CD1c-positive myeloid dendritic cell (primary cell): ENCODE results near the gene MOB1A.
"Not testable (repeated sequence)": the region's sequence is repeated elsewhere in the genome, so short reads cannot be mapped to it uniquely, and the experiment has no call there.

Source experiments
- DNase-seq: peaks from one replicate; pipeline ENCODE4 v3.0.0-alpha.2; 2016; ENCODE audit errors: extremely low spot score

The MOB1A gene

DNA sequence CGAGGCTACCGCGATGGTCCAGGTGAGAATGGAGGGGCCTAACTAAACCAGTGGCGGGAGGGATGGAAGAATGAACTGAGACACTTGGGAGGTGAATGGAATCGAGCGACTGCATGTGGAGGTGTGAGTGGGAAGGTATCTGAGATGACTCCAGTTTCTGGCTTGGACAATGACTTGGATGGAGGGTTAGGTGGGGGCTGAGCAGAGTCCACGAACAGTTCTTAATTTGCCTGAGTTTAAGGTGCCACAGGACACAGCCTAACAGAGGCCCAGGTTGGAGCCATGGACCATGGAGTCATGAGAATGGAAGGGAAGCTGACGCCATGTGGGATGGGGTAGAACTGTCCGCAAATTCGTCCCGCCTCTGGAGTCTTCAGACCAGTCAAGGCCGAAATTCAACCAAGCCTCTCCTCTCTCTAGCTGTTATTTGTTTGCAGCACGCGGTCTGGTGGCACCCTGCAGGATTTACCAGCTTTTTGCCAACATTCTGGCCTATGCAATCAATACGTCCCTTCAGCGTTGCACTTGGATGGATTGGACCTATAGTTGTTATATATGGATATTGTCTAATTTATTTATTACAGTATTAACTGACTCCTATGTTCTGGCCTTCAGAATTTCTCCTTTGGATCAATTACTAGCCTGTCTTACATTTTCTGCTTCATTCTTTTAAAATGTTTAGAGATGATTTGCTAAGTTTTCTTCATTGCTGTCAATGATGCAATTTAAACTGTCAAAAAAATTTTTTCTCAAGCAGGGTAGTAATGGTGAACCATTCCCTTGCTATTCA is 30.0 kb downstream of the MOB1A start:
- no peak for DNase-seq

DNA sequence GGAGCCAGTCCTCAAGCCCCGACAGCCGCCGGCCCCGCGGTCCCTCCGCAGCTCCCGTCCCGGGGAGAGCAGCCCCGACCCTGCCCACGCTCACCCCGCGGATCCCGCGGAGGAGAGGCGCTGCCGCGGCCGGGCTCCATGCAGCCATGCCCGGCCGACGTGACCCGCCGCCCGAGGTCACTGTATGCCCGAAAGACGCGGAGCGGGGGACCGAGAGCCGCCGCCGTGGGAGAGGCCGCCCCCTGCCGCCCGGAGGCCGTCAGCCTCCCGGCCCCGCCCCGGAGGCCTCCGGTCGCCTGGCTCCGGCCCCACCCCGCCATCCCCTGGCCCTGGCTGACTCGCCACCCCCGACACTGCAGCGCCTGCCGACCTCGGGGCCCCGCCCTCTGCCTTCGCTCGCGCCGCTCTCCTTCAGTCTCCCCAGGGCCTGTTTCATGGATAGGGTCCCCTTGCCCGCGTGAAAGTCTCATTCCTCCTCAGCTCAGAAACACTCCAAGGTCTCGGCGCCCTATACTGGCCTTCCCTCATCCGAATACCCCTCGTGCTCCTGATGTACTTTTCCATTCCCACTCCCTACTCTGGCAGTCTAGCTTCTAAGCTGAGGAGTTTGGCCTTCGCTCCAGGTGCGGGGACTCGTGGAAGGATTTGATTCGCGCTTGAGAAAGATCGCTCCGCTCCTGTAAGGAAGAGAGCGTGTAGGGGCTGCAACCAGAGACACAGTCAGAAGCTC is 30.8 kb downstream of the MOB1A start, which contains the start of gene BOLA3:
BOLA3 (minus strand) TSS at position 186 of the 730 bp plus-strand sequence; CDS start at position 148, 38 bp downstream.
- DNase-seq, result peak; percentile 90

DNA sequence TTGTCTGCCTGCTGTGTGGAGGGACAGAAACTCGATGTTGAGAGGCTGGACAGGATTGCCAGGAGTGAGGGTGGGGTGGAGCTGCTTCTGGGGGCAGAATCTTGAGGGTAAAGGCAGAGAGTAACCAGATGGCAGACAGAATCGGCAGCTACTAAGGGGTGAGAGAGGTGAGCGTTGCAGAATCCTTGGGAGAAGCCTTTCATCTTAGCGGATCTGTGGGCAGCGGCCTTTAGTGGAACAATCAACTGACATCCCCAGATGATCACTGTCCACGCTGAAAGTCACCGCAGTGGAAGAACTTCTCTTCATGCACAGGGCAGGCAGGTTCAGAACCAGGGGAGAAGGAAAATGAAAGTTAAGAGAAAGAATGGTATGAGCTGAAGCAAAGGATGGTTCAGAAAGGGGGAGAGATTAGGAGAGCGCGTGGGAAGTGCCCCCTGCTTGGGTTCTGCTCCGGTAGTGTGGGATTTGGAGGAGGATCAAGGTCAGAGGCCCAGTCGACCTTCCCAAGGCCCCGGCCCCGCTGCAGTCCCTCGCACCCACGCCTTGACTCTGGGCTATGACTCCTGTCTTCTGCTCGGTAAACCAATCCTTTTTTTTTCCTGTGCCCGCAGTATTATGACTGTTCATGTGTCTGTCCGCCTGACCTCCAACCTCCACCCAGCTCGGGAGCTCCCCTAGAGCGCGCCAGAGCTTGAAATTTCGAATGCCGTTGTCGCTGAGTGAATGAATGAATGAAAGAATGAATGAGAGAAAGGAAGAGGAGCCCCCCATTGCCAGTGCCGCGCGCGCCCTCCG is 31.6 kb downstream of the MOB1A start:
- DNase-seq, result peak; percentile 50

- DNase-seq, result no peak
Measured at GRCh38 chr2:74142340-74142739, 36.3 kb downstream of the MOB1A start.

- DNase-seq, result no peak
Measured at GRCh38 chr2:74138600-74139323, 39.9 kb downstream of the MOB1A start.

GRCh38 chr2:74137651-74138599 is 40.8 kb downstream of the MOB1A start:
- no peak for DNase-seq

DNA sequence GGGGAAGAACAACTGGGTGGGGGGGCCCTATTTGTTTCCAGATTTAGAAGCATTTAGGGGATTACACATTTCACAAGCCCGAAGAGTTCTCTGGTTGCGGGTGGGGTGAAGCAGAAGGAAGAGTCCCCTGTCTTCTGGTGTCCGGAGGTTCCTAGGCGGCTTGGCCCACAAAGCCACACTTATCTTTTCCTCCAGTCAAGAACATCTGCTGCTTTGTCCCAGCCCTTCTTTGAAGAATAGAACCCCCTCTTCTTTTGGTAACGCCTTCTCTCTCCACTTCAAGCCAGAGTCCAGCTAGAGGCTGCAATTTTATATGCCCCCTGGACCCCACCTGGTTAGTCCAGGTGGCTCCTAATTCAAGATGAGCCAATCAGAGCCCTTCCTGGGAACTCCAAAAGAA is 46.8 kb downstream of the MOB1A start:
- no peak for DNase-seq

DNA sequence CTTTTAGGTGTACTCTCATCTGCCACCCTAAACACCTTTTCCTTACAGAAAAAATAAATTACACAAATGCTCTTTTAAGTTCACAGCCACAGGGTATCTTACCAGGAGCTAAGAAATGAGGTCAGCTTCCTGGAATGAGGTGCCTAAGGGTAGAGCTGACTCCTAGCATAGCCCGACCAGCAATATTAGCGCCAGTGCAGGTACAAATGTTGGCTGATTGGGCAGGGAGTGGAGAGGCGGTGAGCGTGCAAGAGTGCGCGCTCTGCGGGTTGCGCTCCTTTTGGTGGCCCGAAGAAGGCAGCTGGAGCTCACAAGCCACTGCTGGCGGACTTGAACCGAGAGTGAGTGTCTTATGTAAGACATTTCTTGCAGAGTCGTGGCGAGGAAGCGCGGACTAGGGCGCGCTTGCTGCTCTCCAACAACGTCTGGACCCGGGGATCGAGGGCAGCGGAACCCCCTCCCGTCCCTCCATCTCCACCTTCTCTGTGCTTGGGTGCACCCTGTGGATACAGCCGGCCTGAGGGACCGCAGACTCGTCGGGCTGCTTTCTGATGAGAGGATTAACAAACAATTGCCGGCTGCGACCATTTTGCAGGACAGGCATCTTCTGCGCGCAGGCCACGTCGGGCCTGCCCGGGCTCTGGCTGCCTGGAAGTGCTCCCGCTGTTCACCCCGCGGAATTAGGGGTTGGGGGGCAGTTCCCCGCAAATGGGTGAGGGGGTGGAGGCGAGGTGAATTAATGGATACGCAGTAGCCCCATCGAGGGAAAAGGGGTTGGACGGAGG is 48.3 kb downstream of the MOB1A start:
- no peak for DNase-seq

GRCh38 chr2:74128206-74128605 is 50.5 kb downstream of the MOB1A start:
- no peak for DNase-seq

- DNase-seq, result not testable (repeated sequence)
Measured at GRCh38 chr2:74123955-74124354, 54.7 kb downstream of the MOB1A start.

- DNase-seq, result not testable (repeated sequence)
Measured at GRCh38 chr2:74121846-74122245, 56.8 kb downstream of the MOB1A start.

DNA sequence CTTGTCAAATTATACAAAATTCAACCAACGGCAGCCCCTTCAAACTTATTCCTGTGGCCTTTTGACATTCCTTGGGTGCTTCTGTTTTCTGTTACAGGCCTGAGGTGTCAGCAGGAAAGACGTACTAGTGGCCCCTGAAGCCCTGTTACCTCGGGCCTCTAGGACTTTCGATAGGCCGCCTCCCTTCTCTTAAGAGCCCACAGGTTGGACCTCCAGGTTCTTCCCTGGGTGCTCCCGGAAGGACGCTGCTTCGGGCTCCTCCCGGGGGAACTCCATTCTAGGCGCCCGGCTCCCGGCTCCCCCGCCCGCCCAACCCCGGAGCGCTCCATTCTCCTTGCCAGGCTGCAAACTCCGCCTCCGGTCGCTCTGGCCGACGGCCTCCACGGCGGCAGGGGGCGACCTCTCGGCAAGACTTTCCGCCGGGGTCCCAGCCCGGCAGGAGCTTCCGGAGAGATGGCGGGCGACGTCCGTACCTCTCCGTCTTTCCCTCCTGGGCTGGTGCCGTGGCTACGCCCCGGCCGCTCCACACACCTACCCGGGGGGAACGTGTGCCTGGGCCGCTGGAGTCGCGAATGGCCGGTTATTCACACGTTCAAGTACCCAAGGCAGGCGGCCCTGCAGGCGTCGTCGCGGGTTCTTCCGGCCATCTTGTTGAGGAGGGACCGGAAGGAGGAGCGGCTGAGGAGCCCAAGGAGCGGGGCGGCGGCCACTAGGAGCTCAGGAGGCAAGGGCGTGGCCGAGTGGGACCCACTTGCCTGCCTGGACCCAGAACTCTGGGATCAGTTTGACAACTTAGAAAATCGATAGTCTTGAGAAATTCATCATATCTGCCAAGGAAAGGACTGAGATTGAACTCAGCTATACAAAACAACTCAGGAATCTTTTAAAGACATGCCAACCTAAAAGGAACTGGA is 58.5 kb downstream of the MOB1A start:
- peak; percentile 89 for DNase-seq

GRCh38 chr2:74119339-74119738 is 59.3 kb downstream of the MOB1A start:
- DNase-seq, result peak; percentile 20

DNA sequence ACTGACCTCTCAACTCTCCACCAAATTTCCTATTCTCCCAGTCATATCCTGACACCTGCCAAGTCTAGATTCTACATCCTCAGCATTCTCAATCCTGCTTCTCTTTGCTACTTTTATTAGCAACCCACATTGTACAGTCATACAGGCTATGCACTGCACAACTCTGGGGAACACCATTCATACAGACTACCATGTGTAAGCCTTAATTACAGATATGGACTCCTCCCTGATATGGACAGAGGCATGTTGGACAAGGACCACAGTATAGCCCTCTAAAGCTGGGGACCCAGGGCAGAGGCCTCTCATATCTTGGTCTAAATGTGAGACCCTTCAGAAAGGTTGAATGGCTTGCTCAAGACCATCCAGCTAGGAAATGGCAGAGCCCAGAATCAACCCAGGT is 67.3 kb downstream of the MOB1A start:
- DNase-seq, result no peak

GRCh38 chr2:74110537-74110936 is 68.1 kb downstream of the MOB1A start:
- no peak for DNase-seq

DNA sequence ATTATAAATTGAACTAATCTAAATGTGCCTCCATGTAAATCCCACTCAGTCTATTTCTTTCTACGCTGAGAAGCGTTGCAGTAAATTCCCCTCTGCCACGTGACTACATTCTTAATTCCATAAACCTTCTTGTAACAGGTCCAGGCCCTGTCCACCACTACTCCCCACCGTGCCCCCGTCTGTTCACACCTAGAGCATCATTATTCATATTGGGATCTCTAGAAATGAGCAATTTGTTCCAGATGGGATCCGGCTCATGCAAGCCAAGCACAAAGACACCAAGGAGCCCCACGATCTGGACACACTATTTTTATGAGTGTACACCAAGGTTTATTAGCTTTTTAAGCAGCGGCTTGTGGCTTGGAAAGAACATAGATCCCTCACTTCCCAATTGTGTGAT is 69.1 kb downstream of the MOB1A start:
- no peak for DNase-seq

- DNase-seq, result no peak
Measured at GRCh38 chr2:74107071-74107470, 71.6 kb downstream of the MOB1A start.

DNA sequence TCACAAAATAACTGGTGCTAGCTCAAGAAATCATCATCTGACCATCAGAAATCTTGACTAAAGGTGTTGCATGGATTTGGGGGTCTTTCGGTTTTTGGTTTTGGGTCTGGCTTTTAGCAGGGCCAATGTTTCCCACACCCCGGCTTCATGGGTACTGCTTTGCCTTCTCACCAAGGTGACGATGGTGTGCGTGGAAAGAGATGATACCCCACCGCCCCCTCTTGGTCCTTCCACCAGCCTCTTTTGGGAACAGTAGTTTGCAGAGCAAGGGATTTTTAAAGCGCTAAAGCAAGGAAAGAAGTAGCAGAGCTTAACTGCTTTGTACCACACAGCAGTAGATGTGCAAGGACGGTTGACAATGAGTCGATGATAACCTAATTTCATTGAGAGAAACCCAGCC is 73.3 kb downstream of the MOB1A start:
- no peak for DNase-seq

DNA sequence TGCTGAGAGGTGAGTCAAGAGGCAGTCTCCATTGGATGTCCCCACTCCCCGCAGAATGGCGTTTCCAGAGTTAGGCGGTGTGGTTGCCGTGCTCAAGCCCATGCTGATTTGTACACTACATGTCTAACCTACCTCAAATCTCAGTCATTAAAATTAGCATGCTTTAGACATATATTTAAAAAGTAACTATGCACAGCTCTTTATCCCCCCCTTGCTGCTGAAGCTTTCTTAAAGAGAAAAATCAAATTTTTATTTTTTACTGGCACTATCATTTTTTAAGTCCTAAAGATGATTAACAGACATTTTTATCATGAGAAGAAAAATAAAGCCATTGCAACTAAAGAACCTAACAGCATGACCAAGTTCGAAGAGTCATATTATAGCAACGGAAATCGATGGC is 73.8 kb downstream of the MOB1A start:
- no peak for DNase-seq
